ENCODE measurements around the gene NUB1.

The NUB1 gene

DNA sequence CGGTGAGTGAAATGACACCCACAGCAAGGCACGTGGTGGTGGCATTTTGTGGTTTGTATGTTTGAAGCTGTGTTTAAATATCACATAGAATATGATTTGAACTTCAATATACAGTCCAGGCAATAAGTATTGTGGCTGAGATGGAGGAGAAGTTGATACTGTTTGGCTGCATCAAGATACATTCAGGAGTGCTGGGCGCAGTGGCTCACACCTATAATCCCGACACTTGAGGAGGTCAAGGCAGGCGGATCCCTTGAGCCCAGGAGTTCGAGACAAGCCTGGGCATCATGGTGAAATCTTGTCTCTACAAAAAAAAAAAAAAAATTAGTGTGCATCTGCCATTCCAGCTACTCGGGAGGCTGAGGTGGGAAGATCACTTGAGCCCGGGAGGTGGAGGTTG lies 35.2 kb upstream of the NUB1 start:
- H3K27me3 ChIP-seq (ENCODE audit: insufficient read depth, low read length) = peaks cover 25% of the 10 kb centered on the region
- peaks cover 2% of the 10 kb centered on the region for H3K9me3 ChIP-seq (ENCODE audit: insufficient read depth, low read depth, low read length)
- no peak overlapping the region for H3K9ac ChIP-seq (ENCODE audit: low read depth, low read length)
- no peak overlapping the region for H3K4me3 ChIP-seq (ENCODE audit: low read length)
- WGBS = 92% methylated on average over 8 of the region's 8 CpGs
- no peaks in the 10 kb centered on the region for H3K36me3 ChIP-seq (ENCODE audit: insufficient read depth, low read length)
- H3K27ac ChIP-seq (ENCODE audit: low read depth, low read length) = no peak overlapping the region
- H3K4me1 ChIP-seq (ENCODE audit: insufficient read depth, low read length) = no peaks in the 10 kb centered on the region

GRCh38 chr7:151306860-151307259 lies 34.8 kb upstream of the NUB1 start:
- H3K9ac ChIP-seq (ENCODE audit: low read depth, low read length) = no peak overlapping the region
- WGBS = 77% methylated on average over 3 of the region's 3 CpGs
- H3K4me1 ChIP-seq (ENCODE audit: insufficient read depth, low read length) = no peaks in the 10 kb centered on the region
- no peaks in the 10 kb centered on the region for H3K36me3 ChIP-seq (ENCODE audit: insufficient read depth, low read length)
- H3K9me3 ChIP-seq (ENCODE audit: insufficient read depth, low read depth, low read length) = peaks cover 7% of the 10 kb centered on the region
- H3K27ac ChIP-seq (ENCODE audit: low read depth, low read length) = no peak overlapping the region
- H3K27me3 ChIP-seq (ENCODE audit: insufficient read depth, low read length) = peaks cover 20% of the 10 kb centered on the region
- no peak overlapping the region for H3K4me3 ChIP-seq (ENCODE audit: low read length)

- H3K36me3 ChIP-seq (ENCODE audit: insufficient read depth, low read length) = no peaks in the 10 kb centered on the region
- H3K27me3 ChIP-seq (ENCODE audit: insufficient read depth, low read length) = peaks cover 14% of the 10 kb centered on the region
- H3K4me3 ChIP-seq (ENCODE audit: low read length) = no peak overlapping the region
- H3K9me3 ChIP-seq (ENCODE audit: insufficient read depth, low read depth, low read length) = peaks cover 14% of the 10 kb centered on the region
- no peaks in the 10 kb centered on the region for H3K4me1 ChIP-seq (ENCODE audit: insufficient read depth, low read length)
- no peak overlapping the region for H3K9ac ChIP-seq (ENCODE audit: low read depth, low read length)
- WGBS = 83% methylated on average over 7 of the region's 7 CpGs
- H3K27ac ChIP-seq (ENCODE audit: low read depth, low read length) = no peak overlapping the region
These were observed 34.1 kb upstream of the NUB1 start for GRCh38 chr7:151307536-151307935.

- Histone ChIP-seq H3K4me1 (ENCODE audit: insufficient read depth, low read length) (no peaks in the 10 kb centered on the region), H3K4me3 (ENCODE audit: low read length) (no peak overlapping the region), H3K27me3 (ENCODE audit: insufficient read depth, low read length) (peaks cover 7% of the 10 kb centered on the region), H3K9me3 (ENCODE audit: insufficient read depth, low read depth, low read length) (peaks cover 15% of the 10 kb centered on the region), H3K9ac (ENCODE audit: low read depth, low read length) (no peak overlapping the region), H3K27ac (ENCODE audit: low read depth, low read length) (no peak overlapping the region), H3K36me3 (ENCODE audit: insufficient read depth, low read length) (no peaks in the 10 kb centered on the region)
- 85% methylated on average over 6 of the region's 6 CpGs for WGBS
These were observed 33.4 kb upstream of the NUB1 start for GRCh38 chr7:151308256-151308655.

DNA sequence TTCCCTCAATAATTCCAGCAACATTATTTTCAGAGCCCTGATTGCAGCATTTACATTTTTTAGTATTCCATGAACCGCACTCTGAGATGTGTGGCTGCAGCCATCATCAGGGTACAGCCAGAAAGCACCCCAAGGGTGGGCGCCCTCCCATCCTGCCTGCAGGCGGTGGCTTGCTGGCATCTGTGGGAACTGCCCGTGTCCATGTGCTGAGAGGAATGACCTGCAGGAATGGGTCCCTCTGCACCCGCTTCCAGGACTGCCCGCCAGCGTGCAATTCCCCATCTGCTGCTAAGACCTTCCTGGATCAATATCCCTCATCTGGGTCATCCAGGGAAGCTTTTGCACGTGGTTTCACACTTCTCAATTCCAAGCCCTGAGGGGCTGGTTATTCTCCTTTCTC lies 32.8 kb upstream of the NUB1 start:
- peaks cover 3% of the 10 kb centered on the region for H3K27me3 ChIP-seq (ENCODE audit: insufficient read depth, low read length)
- no peaks in the 10 kb centered on the region for H3K36me3 ChIP-seq (ENCODE audit: insufficient read depth, low read length)
- no peak overlapping the region for H3K9ac ChIP-seq (ENCODE audit: low read depth, low read length)
- WGBS = 87% methylated on average over 8 of the region's 8 CpGs
- no peak overlapping the region for H3K27ac ChIP-seq (ENCODE audit: low read depth, low read length)
- H3K4me3 ChIP-seq (ENCODE audit: low read length) = no peak overlapping the region
- H3K4me1 ChIP-seq (ENCODE audit: insufficient read depth, low read length) = no peaks in the 10 kb centered on the region
- H3K9me3 ChIP-seq (ENCODE audit: insufficient read depth, low read depth, low read length) = peaks cover 15% of the 10 kb centered on the region

DNA sequence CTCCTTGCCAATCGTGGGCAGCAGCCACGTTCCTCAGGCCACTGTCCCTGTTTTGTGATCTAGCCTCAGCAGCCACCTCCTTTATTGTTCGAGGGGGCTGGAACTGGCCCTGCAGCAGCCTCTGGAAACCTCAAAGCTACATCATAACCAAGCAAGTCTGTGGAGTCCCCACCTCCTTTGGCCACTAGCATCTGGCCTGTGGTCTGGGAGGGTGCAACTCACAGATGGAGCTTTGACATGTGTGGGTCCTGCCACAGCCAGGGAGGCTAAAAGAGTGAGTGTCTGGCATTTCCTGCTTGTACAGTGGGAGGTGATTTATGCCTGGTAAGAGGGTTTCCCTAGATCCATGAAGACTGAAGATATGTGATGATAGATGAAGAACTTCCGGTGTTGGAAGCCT lies 32.3 kb upstream of the NUB1 start:
- no peak overlapping the region for H3K9ac ChIP-seq (ENCODE audit: low read depth, low read length)
- H3K36me3 ChIP-seq (ENCODE audit: insufficient read depth, low read length) = no peaks in the 10 kb centered on the region
- no peak overlapping the region for H3K27ac ChIP-seq (ENCODE audit: low read depth, low read length)
- no peak overlapping the region for H3K4me3 ChIP-seq (ENCODE audit: low read length)
- WGBS = 83% methylated on average over 4 of the region's 4 CpGs
- H3K27me3 ChIP-seq (ENCODE audit: insufficient read depth, low read length) = peaks cover 2% of the 10 kb centered on the region
- peaks cover 15% of the 10 kb centered on the region for H3K9me3 ChIP-seq (ENCODE audit: insufficient read depth, low read depth, low read length)
- H3K4me1 ChIP-seq (ENCODE audit: insufficient read depth, low read length) = no peaks in the 10 kb centered on the region

DNA sequence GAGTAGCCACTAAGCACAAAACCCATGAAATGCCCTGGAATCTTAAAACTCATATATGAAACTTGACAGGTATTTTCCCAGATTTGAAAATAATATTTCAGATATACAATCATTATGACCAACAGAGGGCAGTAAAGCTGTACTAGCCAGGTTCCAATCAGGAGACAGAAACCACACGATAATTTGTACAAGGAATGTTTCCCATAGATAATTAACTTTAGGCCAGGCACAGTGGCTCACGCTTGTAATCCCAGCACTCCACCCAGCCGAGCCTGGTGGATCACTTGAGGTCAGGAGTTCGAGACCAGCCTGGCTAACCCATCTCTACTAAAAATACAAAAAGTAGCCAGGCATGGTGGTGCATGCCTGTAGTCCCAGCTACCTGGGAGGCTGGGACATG lies 31.0 kb upstream of the NUB1 start:
- Histone ChIP-seq H3K27ac (ENCODE audit: low read depth, low read length) (no peak overlapping the region), H3K4me1 (ENCODE audit: insufficient read depth, low read length) (no peaks in the 10 kb centered on the region), H3K36me3 (ENCODE audit: insufficient read depth, low read length) (no peaks in the 10 kb centered on the region), H3K9me3 (ENCODE audit: insufficient read depth, low read depth, low read length) (peaks cover 15% of the 10 kb centered on the region), H3K4me3 (ENCODE audit: low read length) (no peak overlapping the region), H3K9ac (ENCODE audit: low read depth, low read length) (no peak overlapping the region), H3K27me3 (ENCODE audit: insufficient read depth, low read length) (peaks cover 2% of the 10 kb centered on the region)
- 69% methylated on average over 4 of the region's 4 CpGs for WGBS

- no peak overlapping the region for H3K9ac ChIP-seq (ENCODE audit: low read depth, low read length)
- 82% methylated on average over 6 of the region's 6 CpGs for WGBS
- H3K4me1 ChIP-seq (ENCODE audit: insufficient read depth, low read length) = no peaks in the 10 kb centered on the region
- H3K36me3 ChIP-seq (ENCODE audit: insufficient read depth, low read length) = no peaks in the 10 kb centered on the region
- peaks cover 2% of the 10 kb centered on the region; the same call in 1 of the 2 replicates for H3K27me3 ChIP-seq (ENCODE audit: insufficient read depth, low read length)
- H3K27ac ChIP-seq (ENCODE audit: low read depth, low read length) = no peak overlapping the region
- no peak overlapping the region for H3K4me3 ChIP-seq (ENCODE audit: low read length)
- peaks cover 15% of the 10 kb centered on the region for H3K9me3 ChIP-seq (ENCODE audit: insufficient read depth, low read depth, low read length)
These were observed 30.2 kb upstream of the NUB1 start for GRCh38 chr7:151311294-151311864.

DNA sequence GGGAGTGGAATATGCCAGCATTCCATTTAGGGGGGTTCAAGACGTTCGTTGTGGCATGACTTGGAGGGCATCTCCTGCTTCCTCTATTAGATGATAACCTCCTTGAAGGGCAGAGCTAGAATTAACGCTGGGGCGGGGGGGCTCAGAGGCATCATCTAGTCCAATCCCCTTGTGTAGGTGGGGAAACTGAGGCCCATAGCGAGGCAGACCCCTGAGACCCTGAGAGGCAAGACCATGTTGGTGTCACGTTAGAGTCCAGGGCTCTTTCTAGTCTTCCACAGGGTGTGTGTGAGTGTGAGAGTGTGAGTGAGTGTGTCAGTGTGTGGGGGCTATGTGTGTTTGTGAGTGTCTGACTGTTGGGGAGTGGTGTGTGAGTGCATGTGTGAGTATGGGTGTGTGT lies 29.3 kb upstream of the NUB1 start:
- H3K9ac ChIP-seq (ENCODE audit: low read depth, low read length) = no peak overlapping the region
- H3K36me3 ChIP-seq (ENCODE audit: insufficient read depth, low read length) = no peaks in the 10 kb centered on the region
- H3K4me1 ChIP-seq (ENCODE audit: insufficient read depth, low read length) = no peaks in the 10 kb centered on the region
- WGBS = 97% methylated on average over 6 of the region's 6 CpGs
- peaks cover 15% of the 10 kb centered on the region for H3K9me3 ChIP-seq (ENCODE audit: insufficient read depth, low read depth, low read length)
- H3K27me3 ChIP-seq (ENCODE audit: insufficient read depth, low read length) = no peaks in the 10 kb centered on the region
- no peak overlapping the region for H3K27ac ChIP-seq (ENCODE audit: low read depth, low read length)
- H3K4me3 ChIP-seq (ENCODE audit: low read length) = no peak overlapping the region

DNA sequence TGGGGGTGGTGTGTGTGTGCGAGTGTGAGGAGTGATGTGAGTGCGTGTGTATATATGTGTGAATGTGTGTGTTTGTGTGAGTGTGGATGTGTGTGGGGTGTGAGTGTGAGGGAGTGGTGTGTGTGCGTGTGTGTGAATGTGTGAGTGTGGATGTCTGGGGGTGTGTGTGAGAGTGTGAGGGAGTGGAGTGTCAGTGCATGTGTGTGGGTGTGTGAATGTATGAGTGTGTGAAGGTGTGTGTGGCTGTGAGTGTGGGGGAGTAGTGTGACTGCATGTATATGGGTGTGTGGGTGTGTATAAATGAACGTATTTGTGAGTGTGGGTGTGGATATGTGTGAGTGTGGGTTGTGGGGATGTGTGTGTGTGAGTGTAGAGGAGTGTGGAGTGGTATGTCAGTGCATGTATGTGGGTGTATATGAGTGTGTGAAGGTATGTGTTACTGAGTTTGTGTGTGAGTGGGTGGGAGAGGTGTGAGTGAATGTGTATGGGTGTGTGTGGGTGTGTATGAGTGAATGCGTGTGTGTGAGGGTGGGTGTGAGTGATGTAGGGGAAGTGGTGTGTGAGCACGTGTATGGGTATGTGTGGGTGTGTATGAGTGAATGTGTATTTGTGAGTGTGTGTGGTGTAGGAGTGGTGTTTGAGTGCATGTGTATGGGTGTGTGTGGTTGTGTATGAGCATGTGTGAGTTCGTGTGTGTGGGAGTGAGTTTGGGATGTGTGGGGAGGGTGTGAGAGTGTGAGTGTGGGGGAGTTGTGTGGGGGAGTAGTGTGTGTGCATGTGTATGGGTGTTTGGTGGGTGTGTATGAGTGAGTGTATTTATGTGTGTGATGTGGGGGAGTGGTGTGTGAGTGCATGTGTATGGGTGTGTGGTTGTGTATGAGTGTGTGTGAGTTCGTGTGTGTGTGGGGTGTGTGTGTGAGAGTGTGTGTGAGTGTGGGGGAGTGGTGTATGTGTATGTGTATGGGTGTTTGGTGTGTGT lies 28.5 kb upstream of the NUB1 start:
- no peaks in the 10 kb centered on the region for H3K36me3 ChIP-seq (ENCODE audit: insufficient read depth, low read length)
- H3K4me1 ChIP-seq (ENCODE audit: insufficient read depth, low read length) = no peaks in the 10 kb centered on the region
- 92% methylated on average over 8 of the region's 8 CpGs for WGBS
- H3K9me3 ChIP-seq (ENCODE audit: insufficient read depth, low read depth, low read length) = peaks cover 15% of the 10 kb centered on the region
- no peak overlapping the region for H3K27ac ChIP-seq (ENCODE audit: low read depth, low read length)
- no peaks in the 10 kb centered on the region for H3K27me3 ChIP-seq (ENCODE audit: insufficient read depth, low read length)
- no peak overlapping the region for H3K9ac ChIP-seq (ENCODE audit: low read depth, low read length)
- H3K4me3 ChIP-seq (ENCODE audit: low read length) = no peak overlapping the region

DNA sequence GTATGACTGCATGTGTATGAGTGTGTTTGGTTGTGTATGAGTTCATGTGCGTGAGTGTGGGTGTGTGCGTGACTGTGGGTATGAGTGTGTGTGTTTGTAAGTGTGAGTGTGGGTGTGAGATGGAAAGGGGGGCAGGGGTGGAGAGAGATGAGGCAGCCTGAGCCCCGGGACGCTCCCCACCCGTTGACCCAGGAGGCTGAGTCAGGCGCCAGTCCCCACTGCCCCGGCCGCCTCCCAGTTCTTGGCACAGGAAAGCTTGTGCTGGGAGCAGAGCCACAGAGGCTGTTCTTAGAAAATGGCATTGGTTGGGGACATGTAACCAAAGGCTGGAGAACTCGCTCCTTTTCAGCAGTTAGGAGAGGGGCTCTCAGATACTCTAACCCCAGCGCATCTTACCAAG lies 27.8 kb upstream of the NUB1 start:
- no peak overlapping the region for H3K27ac ChIP-seq (ENCODE audit: low read depth, low read length)
- H3K27me3 ChIP-seq (ENCODE audit: insufficient read depth, low read length) = no peaks in the 10 kb centered on the region
- WGBS = 88% methylated on average over 10 of the region's 10 CpGs
- no peaks in the 10 kb centered on the region for H3K36me3 ChIP-seq (ENCODE audit: insufficient read depth, low read length)
- H3K4me3 ChIP-seq (ENCODE audit: low read length) = no peak overlapping the region
- H3K9ac ChIP-seq (ENCODE audit: low read depth, low read length) = no peak overlapping the region
- H3K9me3 ChIP-seq (ENCODE audit: insufficient read depth, low read depth, low read length) = peaks cover 15% of the 10 kb centered on the region
- no peaks in the 10 kb centered on the region for H3K4me1 ChIP-seq (ENCODE audit: insufficient read depth, low read length)

Data from HUES64 (cell line).